Dendritic cell treated with granulocyte-macrophage colony-stimulating factor and Interleukin-4, amounts not matched to agents 40 ng/mL and 50 ng/mL, for 4 days (primary cell): ENCODE results near the gene COL27A1.
A peak's percentile ranks its signal among the peaks of the same experiment; 100 is the strongest.

ENCODE experiments used
- H3K27ac Mint-ChIP-seq: one replicate; pipeline ENCODE4 v1.8.0; 2022; ENCODE audit warnings: mild to moderate bottlenecking, mixed read lengths
- H3K27me3 Mint-ChIP-seq: one replicate; pipeline ENCODE4 v1.8.0; 2022; ENCODE audit warnings: mild to moderate bottlenecking, mixed read lengths
- H3K36me3 Mint-ChIP-seq: one replicate; pipeline ENCODE4 v1.8.0; 2022; ENCODE audit warnings: low read depth, mixed read lengths
- H3K4me1 Mint-ChIP-seq: one replicate; pipeline ENCODE4 v1.8.0; 2022; ENCODE audit warnings: low read depth, mixed read lengths
- H3K4me3 Mint-ChIP-seq: one replicate; pipeline ENCODE4 v1.8.0; 2022; ENCODE audit warnings: mild to moderate bottlenecking, moderate library complexity, mixed read lengths
- H3K9me3 Mint-ChIP-seq: one replicate; pipeline ENCODE4 v1.8.0; 2022; ENCODE audit warnings: mixed read lengths
- intact Hi-C: fragments of 100-400 bp; cut with micrococcal nuclease; formaldehyde crosslinking; loops from one replicate; pipeline ENCODE4 v1.15.0; 2022

The COL27A1 gene

DNA sequence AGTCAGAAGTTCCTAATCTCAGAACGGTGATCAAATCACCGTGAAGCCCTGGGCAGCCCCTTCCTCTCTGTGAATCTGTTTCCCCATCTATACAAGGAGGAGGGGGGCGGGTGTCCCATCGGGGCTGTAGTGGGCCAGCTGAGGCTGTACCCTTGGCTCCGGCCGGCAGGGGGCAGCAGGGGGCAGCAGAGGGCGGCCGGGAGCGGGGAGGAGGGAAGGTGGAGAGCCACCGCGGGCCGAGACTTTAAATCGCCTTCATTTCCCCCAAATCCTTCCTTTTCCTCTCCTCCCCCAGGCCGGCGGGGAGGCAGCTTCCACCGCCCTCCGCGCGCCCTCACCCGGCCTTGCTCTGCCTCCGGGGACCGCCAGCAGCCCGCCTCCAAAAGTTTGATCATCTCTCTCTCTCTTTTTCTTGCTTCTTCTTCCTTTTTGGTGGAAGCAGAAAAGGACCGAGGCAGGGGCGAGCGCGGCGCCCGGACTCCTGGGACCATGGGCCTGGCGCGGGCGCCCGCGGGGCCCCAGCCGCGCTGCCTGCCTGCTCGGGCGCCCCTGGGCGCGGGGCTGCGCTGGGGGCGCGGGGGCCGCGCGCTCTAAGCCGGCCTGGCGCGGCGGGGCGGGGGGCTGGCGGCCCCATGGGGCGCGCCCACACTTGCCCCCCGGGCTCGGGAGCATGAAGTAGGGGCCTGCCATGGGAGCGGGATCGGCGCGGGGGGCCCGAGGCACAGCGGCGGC, at the start of gene COL27A1:
TSS of gene COL27A1 (plus strand) at position 275 of the 732 bp plus-strand sequence. CDS start at position 689, 414 bp downstream.
- Mint-ChIP-seq H3K9me3 (no peaks in the 10 kb centered on the region), H3K4me3 (peak within 1 kb of the TSS; percentile 67), H3K36me3 (no peaks in the 10 kb centered on the region), H3K27me3 (peaks cover 68% of the 10 kb centered on the region), H3K4me1 (peaks cover 14% of the 10 kb centered on the region), H3K27ac (no peak within 1 kb of the TSS)
- intact Hi-C loops = loop anchor here (1.0 kb wide), 1 partner anchor 136 kb away; no protein-coding TSS in a partner anchor

DNA sequence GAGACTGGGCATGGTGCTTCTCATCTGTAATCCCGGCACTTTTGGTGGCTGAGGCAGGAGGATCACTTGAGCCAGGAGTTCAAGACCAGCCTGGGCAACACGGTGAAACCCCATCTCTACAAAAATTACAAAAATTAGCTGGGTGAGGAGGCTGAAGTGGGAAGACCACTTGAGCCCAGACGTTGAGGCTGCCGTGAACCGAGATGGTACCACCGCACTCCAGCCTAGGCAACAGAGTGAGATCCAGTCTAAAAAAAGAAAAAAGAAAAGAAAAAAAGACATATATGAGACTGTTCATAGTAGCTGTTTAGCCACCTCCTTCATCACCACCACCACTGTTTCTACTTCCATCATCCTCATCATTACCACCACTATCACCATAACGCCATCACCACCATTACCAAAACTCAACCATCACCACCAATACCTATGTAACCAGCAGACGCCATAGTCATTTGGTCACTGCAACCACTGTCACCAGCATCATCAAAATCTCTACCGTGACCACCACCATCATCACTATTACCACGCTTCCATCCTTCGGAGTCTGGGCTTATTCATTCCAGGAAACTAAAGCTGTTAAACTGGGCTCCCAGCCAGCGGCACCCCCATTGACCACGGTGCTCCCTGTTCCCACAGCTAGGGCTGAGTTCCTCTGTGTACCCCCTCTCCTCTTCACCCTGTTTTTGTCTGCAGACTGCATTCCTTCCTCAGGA, 47.9 kb upstream of the COL27A1 start:
- no peak overlapping the region for H3K27ac Mint-ChIP-seq
- H3K36me3 Mint-ChIP-seq = no peaks in the 10 kb centered on the region
- no peaks in the 10 kb centered on the region for H3K4me1 Mint-ChIP-seq
- no peak overlapping the region for H3K4me3 Mint-ChIP-seq
- intact Hi-C loops = loop anchor here (2.0 kb wide), 1 partner anchor 183 kb away; no protein-coding TSS in a partner anchor
- no peaks in the 10 kb centered on the region for H3K9me3 Mint-ChIP-seq
- peaks cover 23% of the 10 kb centered on the region for H3K27me3 Mint-ChIP-seq

- Mint-ChIP-seq H3K9me3 (no peaks in the 10 kb centered on the region), H3K27me3 (peaks cover 20% of the 10 kb centered on the region), H3K27ac (no peak overlapping the region), H3K4me3 (no peak overlapping the region), H3K4me1 (no peaks in the 10 kb centered on the region), H3K36me3 (no peaks in the 10 kb centered on the region)
- intact Hi-C loops = loop anchor here (2.0 kb wide), 1 partner anchor 183 kb away; no protein-coding TSS in a partner anchor
Measured at GRCh38 chr9:114108016-114108833, 47.1 kb upstream of the COL27A1 start.

- Mint-ChIP-seq H3K27ac (no peak overlapping the region), H3K4me3 (no peak overlapping the region), H3K4me1 (no peaks in the 10 kb centered on the region), H3K9me3 (no peaks in the 10 kb centered on the region), H3K36me3 (no peaks in the 10 kb centered on the region), H3K27me3 (peaks cover 20% of the 10 kb centered on the region)
- intact Hi-C loops = loop anchor here (2.0 kb wide), 1 partner anchor 182 kb away; no protein-coding TSS in a partner anchor
Measured at GRCh38 chr9:114109124-114109523, 46.2 kb upstream of the COL27A1 start.

DNA sequence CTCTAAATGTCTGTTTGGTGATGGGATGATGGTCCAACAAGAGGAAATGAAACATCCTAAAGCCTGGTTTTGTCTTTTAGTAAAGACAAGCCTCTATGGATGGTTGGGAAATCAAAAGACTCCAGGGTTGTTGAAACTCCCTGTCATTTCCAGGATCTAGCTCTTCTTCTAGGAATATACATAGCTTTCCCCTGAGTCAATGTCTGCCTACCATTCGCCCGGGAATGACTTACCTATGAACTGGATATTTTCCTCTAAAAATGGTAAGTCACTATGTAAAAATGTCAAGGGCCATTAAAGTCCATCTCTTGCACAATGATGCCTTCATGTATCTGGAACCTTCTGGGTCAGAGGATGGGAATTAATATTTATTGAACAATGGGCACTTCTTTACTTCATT, 45.2 kb upstream of the COL27A1 start:
- H3K4me1 Mint-ChIP-seq = no peaks in the 10 kb centered on the region
- H3K9me3 Mint-ChIP-seq = no peaks in the 10 kb centered on the region
- H3K4me3 Mint-ChIP-seq = no peak overlapping the region
- intact Hi-C loops = no loop called here
- peaks cover 17% of the 10 kb centered on the region for H3K27me3 Mint-ChIP-seq
- no peaks in the 10 kb centered on the region for H3K36me3 Mint-ChIP-seq
- no peak overlapping the region for H3K27ac Mint-ChIP-seq

DNA sequence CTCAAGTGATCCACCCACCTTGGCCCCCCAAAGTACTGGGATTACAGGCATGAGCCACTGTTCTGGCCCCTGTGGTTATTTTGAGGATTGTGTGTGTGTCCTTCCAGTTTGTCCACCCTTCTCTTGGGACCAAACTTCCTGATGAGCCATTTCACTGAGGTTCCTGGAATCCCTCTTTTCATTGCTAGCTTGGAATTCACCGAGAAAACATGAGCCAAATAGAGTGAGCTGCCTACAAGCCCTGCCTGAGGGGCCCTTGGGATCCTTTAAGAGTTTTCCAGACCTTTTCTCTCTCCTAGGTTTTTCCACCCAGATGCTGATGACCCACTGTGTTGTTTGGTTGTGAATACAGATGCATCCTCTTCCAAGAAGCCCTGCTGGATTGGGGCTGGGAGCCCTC, 43.0 kb upstream of the COL27A1 start:
- H3K27me3 Mint-ChIP-seq = peaks cover 13% of the 10 kb centered on the region
- no peaks in the 10 kb centered on the region for H3K36me3 Mint-ChIP-seq
- intact Hi-C loops = no loop called here
- no peak overlapping the region for H3K4me3 Mint-ChIP-seq
- H3K9me3 Mint-ChIP-seq = no peaks in the 10 kb centered on the region
- H3K27ac Mint-ChIP-seq = no peak overlapping the region
- H3K4me1 Mint-ChIP-seq = no peaks in the 10 kb centered on the region

- H3K27me3 Mint-ChIP-seq = peaks cover 11% of the 10 kb centered on the region
- H3K4me3 Mint-ChIP-seq = no peak overlapping the region
- H3K36me3 Mint-ChIP-seq = no peaks in the 10 kb centered on the region
- no peaks in the 10 kb centered on the region for H3K4me1 Mint-ChIP-seq
- intact Hi-C loops = no loop called here
- no peak overlapping the region for H3K27ac Mint-ChIP-seq
- H3K9me3 Mint-ChIP-seq = no peaks in the 10 kb centered on the region
Measured at GRCh38 chr9:114112778-114113584, 42.4 kb upstream of the COL27A1 start.

GRCh38 chr9:114114364-114114763, 41.0 kb upstream of the COL27A1 start:
- H3K27ac Mint-ChIP-seq = no peak overlapping the region

GRCh38 chr9:114115654-114116125, 39.6 kb upstream of the COL27A1 start:
- no peak overlapping the region for H3K27ac Mint-ChIP-seq
- H3K9me3 Mint-ChIP-seq = no peaks in the 10 kb centered on the region
- H3K27me3 Mint-ChIP-seq = peaks cover 17% of the 10 kb centered on the region
- no peak overlapping the region for H3K4me3 Mint-ChIP-seq
- no peaks in the 10 kb centered on the region for H3K4me1 Mint-ChIP-seq
- no peaks in the 10 kb centered on the region for H3K36me3 Mint-ChIP-seq
- intact Hi-C loops = no loop called here

More at GRCh38 chr9:114114364-114114763, 41.0 kb upstream of the COL27A1 start:
- Mint-ChIP-seq H3K9me3 (no peaks in the 10 kb centered on the region), H3K4me1 (no peaks in the 10 kb centered on the region), H3K36me3 (no peaks in the 10 kb centered on the region), H3K4me3 (no peak overlapping the region), H3K27me3 (peaks cover 16% of the 10 kb centered on the region)
- intact Hi-C loops = no loop called here

- no peak overlapping the region for H3K27ac Mint-ChIP-seq
- intact Hi-C loops = no loop called here
- no peaks in the 10 kb centered on the region for H3K36me3 Mint-ChIP-seq
- no peaks in the 10 kb centered on the region for H3K9me3 Mint-ChIP-seq
- H3K4me1 Mint-ChIP-seq = no peaks in the 10 kb centered on the region
- H3K27me3 Mint-ChIP-seq = peaks cover 16% of the 10 kb centered on the region
- no peak overlapping the region for H3K4me3 Mint-ChIP-seq
Measured at GRCh38 chr9:114116126-114116747, 39.1 kb upstream of the COL27A1 start.

DNA sequence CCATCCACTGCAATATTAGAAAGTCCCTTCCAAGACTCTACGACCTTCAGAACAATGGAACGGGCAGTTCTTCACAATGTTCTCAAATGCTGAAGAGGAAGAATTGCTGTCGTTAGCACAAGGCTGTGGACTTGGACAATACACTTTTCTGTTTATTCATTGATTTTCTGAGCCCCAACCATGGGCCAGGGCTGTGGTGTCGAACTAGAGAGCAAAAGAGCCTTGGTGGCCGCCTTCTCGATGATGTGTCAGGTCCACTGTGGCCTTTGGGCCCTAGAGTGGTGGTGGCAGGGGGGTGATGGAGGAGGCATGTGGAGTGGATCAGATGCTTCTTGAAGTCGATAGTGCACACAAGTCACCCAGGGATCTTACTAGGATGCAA, 37.7 kb upstream of the COL27A1 start:
- H3K36me3 Mint-ChIP-seq = no peaks in the 10 kb centered on the region
- H3K4me1 Mint-ChIP-seq = no peaks in the 10 kb centered on the region
- H3K4me3 Mint-ChIP-seq = no peak overlapping the region
- H3K27ac Mint-ChIP-seq = no peak overlapping the region
- H3K27me3 Mint-ChIP-seq = peaks cover 15% of the 10 kb centered on the region
- intact Hi-C loops = no loop called here
- no peaks in the 10 kb centered on the region for H3K9me3 Mint-ChIP-seq

- Mint-ChIP-seq H3K9me3 (no peaks in the 10 kb centered on the region), H3K27ac (no peak overlapping the region), H3K4me1 (no peaks in the 10 kb centered on the region), H3K36me3 (no peaks in the 10 kb centered on the region), H3K4me3 (no peak overlapping the region), H3K27me3 (peaks cover 13% of the 10 kb centered on the region)
- intact Hi-C loops = no loop called here
Measured at GRCh38 chr9:114117996-114118830, 37.1 kb upstream of the COL27A1 start.
